Peyer's patch (tissue), 4 donors: ENCODE results near the gene CYP3A5. TPM values are rescaled to one million over a fixed set of nuclear protein-coding genes. Genes with fewer than 3 reads are reported as not detected.
"Not testable (repeated sequence)": the region's sequence is repeated elsewhere in the genome, so short reads cannot be mapped to it uniquely, and the experiment has no call there.

Experiments used
- DNase-seq, 3 donors: peaks; one replicate each; pipeline ENCODE4 v3.0.0-alpha.2; 2017 to 2019
- H3K27ac ChIP-seq, 4 donors: fragments of 200-600 bp; sonication (generic); one replicate each; pipeline ENCODE4 v1.5.1; 2016 to 2019
- H3K27me3 ChIP-seq, 2 donors: fragments of 200-600 bp; sonication (generic); one replicate each; pipeline ENCODE4 v1.5.1; 2019
- H3K36me3 ChIP-seq, 3 donors: fragments of 200-600 bp; sonication (generic); one replicate each; pipeline ENCODE4 v1.5.1; 2016 to 2019
- H3K4me1 ChIP-seq, 4 donors: fragments of 200-600 bp; sonication (generic); one replicate each; pipeline ENCODE4 v1.5.1; 2016 to 2019
- H3K4me3 ChIP-seq, 4 donors: fragments of 200-600 bp; sonication (generic); 1 replicate in 3 of 4; 2 replicates in 1 of 4; pipeline ENCODE4 v1.5.1; 2016 to 2019; ENCODE audit warnings: mild to moderate bottlenecking in 1 of 4
- H3K9me3 ChIP-seq, 4 donors: fragments of 200-600 bp; sonication (generic); one replicate each; pipeline ENCODE4 v1.5.1; 2016 to 2019; ENCODE audit warnings: mild to moderate bottlenecking in 1 of 4
- CTCF ChIP-seq, 6 experiments: fragments of 450-650 bp in 4 of 6; fragments of 200-600 bp in 2 of 6; sonication (generic) in 1 of 6; IDR thresholded peaks; one replicate each; pipeline ENCODE4 v1.5.1; 2017 to 2019; ENCODE audit warnings: antibody characterized with exemption in 6 of 6, mild to moderate bottlenecking in 3 of 6, moderate library complexity in 1 of 6
- POLR2A ChIP-seq, 2 donors: fragments of 450-650 bp; IDR thresholded peaks; one replicate each; pipeline ENCODE4 v1.5.1; 2017; ENCODE audit warnings: antibody characterized with exemption in 2 of 2, mild to moderate bottlenecking in 2 of 2, moderate library complexity in 2 of 2
- total RNA-seq, 4 donors: library from RNA; depleted of rRNA; stranded (reverse); fragments of >200 nt; gene quantifications; one replicate each; pipeline ENCODE4 v1.1.0, GENCODE V29; 2016

The CYP3A5 gene
- total RNA-seq, 4 donors from 2014 or later: 135 to 1,701 (median 1,072) TPM

GRCh38 chr7:99665312-99666012, 14.3 kb downstream of the CYP3A5 start:
- Histone ChIP-seq H3K4me3 (no peak overlapping the region), H3K27ac (no peak overlapping the region), H3K36me3 (peaks cover 0 to 98% (median 14%) of the 10 kb centered on the region in 3 donors), H3K27me3 (no peaks in the 10 kb centered on the region), H3K4me1 (no peaks in the 10 kb centered on the region), H3K9me3 (peaks cover 0 to 3% (median 0%) of the 10 kb centered on the region in 4 donors)
- DNase-seq: no peak
- TF ChIP-seq CTCF (IDR thresholded peaks at IDR 0.05): no peak
- no peak for TF ChIP-seq POLR2A (IDR thresholded peaks at IDR 0.05)

GRCh38 chr7:99657879-99658278, 21.9 kb downstream of the CYP3A5 start:
- not testable (repeated sequence) for H3K27me3 ChIP-seq, H3K4me3 ChIP-seq, H3K4me1 ChIP-seq, DNase-seq, H3K27ac ChIP-seq
- peaks cover 0 to 15% (median 0%) of the 10 kb centered on the region in 4 donors for H3K9me3 ChIP-seq
- peaks cover 0 to 40% (median 8%) of the 10 kb centered on the region in 3 donors for H3K36me3 ChIP-seq

- not testable (repeated sequence) for H3K36me3 ChIP-seq, H3K4me1 ChIP-seq, H3K4me3 ChIP-seq, H3K27ac ChIP-seq, H3K27me3 ChIP-seq, H3K9me3 ChIP-seq, DNase-seq
These were observed 25.2 kb downstream of the CYP3A5 start for GRCh38 chr7:99654626-99655025.

GRCh38 chr7:99653754-99654153, 26.0 kb downstream of the CYP3A5 start:
- H3K27ac ChIP-seq: no peak overlapping the region
- H3K9me3 ChIP-seq: no peaks in the 10 kb centered on the region
- H3K4me3 ChIP-seq: no peak overlapping the region
- DNase-seq: peak in 1 of 3 donors; percentile 51
- H3K4me1 ChIP-seq: no peaks in the 10 kb centered on the region
- H3K36me3 ChIP-seq: peaks cover 0 to 9% (median 0%) of the 10 kb centered on the region in 3 donors
- no peaks in the 10 kb centered on the region for H3K27me3 ChIP-seq
- TF ChIP-seq POLR2A (IDR thresholded peaks at IDR 0.05) (peak in 1 of 2 donors; percentile 43), CTCF (IDR thresholded peaks at IDR 0.05) (no peak)

- not testable (repeated sequence) for H3K9me3 ChIP-seq, DNase-seq, H3K27me3 ChIP-seq, H3K4me1 ChIP-seq, H3K4me3 ChIP-seq, H3K27ac ChIP-seq
- peaks cover 0 to 13% (median 0%) of the 10 kb centered on the region in 3 donors for H3K36me3 ChIP-seq
These were observed 26.5 kb downstream of the CYP3A5 start for GRCh38 chr7:99653269-99653668.

- Histone ChIP-seq H3K36me3 (peaks cover 0 to 13% (median 0%) of the 10 kb centered on the region in 3 donors), H3K27me3 (no peaks in the 10 kb centered on the region), H3K27ac (no peak overlapping the region), H3K4me1 (no peaks in the 10 kb centered on the region), H3K4me3 (no peak overlapping the region), H3K9me3 (no peaks in the 10 kb centered on the region)
- TF ChIP-seq POLR2A (IDR thresholded peaks at IDR 0.05) (no peak), CTCF (IDR thresholded peaks at IDR 0.05) (no peak)
- DNase-seq: no peak
These were observed 27.1 kb downstream of the CYP3A5 start for GRCh38 chr7:99652671-99653070.

GRCh38 chr7:99651290-99651689, 28.5 kb downstream of the CYP3A5 start:
- peaks cover 0 to 13% (median 0%) of the 10 kb centered on the region in 3 donors for H3K36me3 ChIP-seq
- H3K9me3 ChIP-seq: no peaks in the 10 kb centered on the region
- no peaks in the 10 kb centered on the region for H3K4me1 ChIP-seq
- H3K27me3 ChIP-seq: no peaks in the 10 kb centered on the region
- TF ChIP-seq CTCF (IDR thresholded peaks at IDR 0.05) (no peak), POLR2A (IDR thresholded peaks at IDR 0.05) (no peak)
- H3K4me3 ChIP-seq: no peak overlapping the region
- H3K27ac ChIP-seq: no peak overlapping the region
- DNase-seq: no peak
